MCF 10A (cell line): ENCODE data around the gene LZTS3. TPM values are rescaled to one million over a fixed set of nuclear protein-coding genes. Genes with fewer than 3 reads are reported as not detected.

Experiments used
- BruUV-seq: library from RNA; stranded (reverse); fragments of 400-500 nt; replicated peaks from 2 replicates; lab custom pipeline; 2021; lab: Mats Ljungman, UMichigan
- CTCF ChIA-PET: fragments of 300-600 bp; sonication (Branson Sonifier 250); formaldehyde crosslinking; extraction: SDS; loops from one replicate; lab custom pipeline; 2021; ENCODE audit warnings: antibody characterized with exemption, inconsistent platforms; lab: Yijun Ruan, JAX
- POLR2A ChIA-PET: fragments of 300-600, 350-650 bp; sonication (Branson Sonifier 250); formaldehyde crosslinking; extraction: SDS; loops from one replicate; lab custom pipeline; 2020; ENCODE audit warnings: antibody characterized with exemption, inconsistent platforms; lab: Yijun Ruan, JAX
- DNase-seq: peaks from one replicate; pipeline ENCODE4 v3.0.0-alpha.2; 2018; ENCODE audit not compliant: unreplicated experiment
- H3K27ac Mint-ChIP-seq: one replicate; pipeline ENCODE4 v1.8.0; 2022; ENCODE audit warnings: mild to moderate bottlenecking, low read depth, mixed read lengths; ENCODE audit not compliant: unreplicated experiment
- H3K27me3 Mint-ChIP-seq: one replicate; pipeline ENCODE4 v1.8.0; 2022; ENCODE audit warnings: mixed read lengths; ENCODE audit not compliant: insufficient read depth, unreplicated experiment
- H3K36me3 Mint-ChIP-seq: one replicate; pipeline ENCODE4 v1.8.0; 2022; ENCODE audit warnings: mild to moderate bottlenecking, moderate library complexity, mixed read lengths; ENCODE audit not compliant: insufficient read depth, unreplicated experiment
- H3K4me1 Mint-ChIP-seq: one replicate; pipeline ENCODE4 v1.8.0; 2022; ENCODE audit warnings: mixed read lengths; ENCODE audit not compliant: insufficient read depth, unreplicated experiment
- H3K4me3 Mint-ChIP-seq: one replicate; pipeline ENCODE4 v1.8.0; 2022; ENCODE audit warnings: mild to moderate bottlenecking, moderate library complexity, mixed read lengths; ENCODE audit not compliant: unreplicated experiment
- H3K9me3 Mint-ChIP-seq: one replicate; pipeline ENCODE4 v1.8.0; 2022; ENCODE audit warnings: mixed read lengths; ENCODE audit not compliant: unreplicated experiment
- CTCF ChIP-seq: fragments of 200-600 bp; IDR thresholded peaks from one replicate; pipeline ENCODE4 v1.8.0; 2022; ENCODE audit warnings: antibody characterized with exemption, mild to moderate bottlenecking; ENCODE audit not compliant: unreplicated experiment
- intact Hi-C: fragments of 100-400 bp; cut with micrococcal nuclease; formaldehyde crosslinking; loops from 2 replicates; pipeline ENCODE4 v1.14.1; 2022
- total RNA-seq: library from RNA; stranded (reverse); gene quantifications from 2 replicates; pipeline ENCODE4 v1.2.3, GENCODE V29; 2022

LZTS3 gene
- total RNA-seq, 1 experiment from 2014 or later = 5.3 TPM

GRCh38 chr20:3213226-3213625 lies 39.9 kb upstream of the LZTS3 start:
- no peaks in the 10 kb centered on the region for H3K9me3 Mint-ChIP-seq
- no peak overlapping the region for H3K27ac Mint-ChIP-seq
- intact Hi-C loops = no loop called here
- H3K27me3 Mint-ChIP-seq = no peaks in the 10 kb centered on the region
- H3K4me3 Mint-ChIP-seq = no peak overlapping the region
- no peaks in the 10 kb centered on the region for H3K4me1 Mint-ChIP-seq
- POLR2A ChIA-PET = interaction anchor here (0.6 to 0.9 kb wide), 2 partner anchors 10 to 157 kb away, joined by 3 read pairs; no protein-coding TSS in a partner anchor
- no TSS peak for BruUV-seq
- no peak for DNase-seq
- no peak for TF ChIP-seq CTCF
- CTCF ChIA-PET = interaction anchor here (0.6 to 11.5 kb wide), 4 partner anchors 9 to 562 kb away, joined by 3 to 192 read pairs (median 3); no protein-coding TSS in a partner anchor
- peaks cover 40% of the 10 kb centered on the region for H3K36me3 Mint-ChIP-seq

GRCh38 chr20:3210346-3210745 lies 37.0 kb upstream of the LZTS3 start:
- no peak for TF ChIP-seq CTCF
- peaks cover 21% of the 10 kb centered on the region for H3K36me3 Mint-ChIP-seq
- ChIA-PET CTCF (interaction anchor here (0.5 to 4.4 kb wide), 5 partner anchors 9 to 105 kb away, joined by 3 to 37 read pairs (median 5); partner anchors contain the start of genes FASTKD5 and UBOX5), POLR2A (interaction anchor here (1.0 to 4.8 kb wide), 16 partner anchors 9 to 334 kb away, joined by 3 to 37 read pairs (median 6); partner anchors contain the start of genes FASTKD5, SLC4A11 and UBOX5)
- H3K27me3 Mint-ChIP-seq = no peaks in the 10 kb centered on the region
- BruUV-seq = no TSS peak
- no peaks in the 10 kb centered on the region for H3K9me3 Mint-ChIP-seq
- intact Hi-C loops = no loop called here
- peak overlapping the region; percentile 99 for H3K27ac Mint-ChIP-seq
- H3K4me1 Mint-ChIP-seq = no peaks in the 10 kb centered on the region
- DNase-seq = no peak
- peak overlapping the region; percentile 100 for H3K4me3 Mint-ChIP-seq

GRCh38 chr20:3209946-3210317 lies 36.6 kb upstream of the LZTS3 start:
- POLR2A ChIA-PET = interaction anchor here (0.9 to 4.8 kb wide), 21 partner anchors 9 to 334 kb away, joined by 3 to 37 read pairs (median 5); partner anchors contain the start of genes FASTKD5, SLC4A11 and UBOX5
- peak; percentile 18 for DNase-seq
- Mint-ChIP-seq H3K4me3 (peak overlapping the region; percentile 100), H3K4me1 (no peaks in the 10 kb centered on the region), H3K27me3 (no peaks in the 10 kb centered on the region), H3K9me3 (no peaks in the 10 kb centered on the region), H3K27ac (peak overlapping the region; percentile 99), H3K36me3 (peaks cover 17% of the 10 kb centered on the region)
- no TSS peak for BruUV-seq
- no peak for TF ChIP-seq CTCF
- intact Hi-C loops = no loop called here
- CTCF ChIA-PET = interaction anchor here (0.6 to 4.4 kb wide), 5 partner anchors 9 to 271 kb away, joined by 3 to 37 read pairs (median 3); partner anchors contain the start of genes FASTKD5 and UBOX5

GRCh38 chr20:3209257-3209945 lies 36.1 kb upstream of the LZTS3 start, which contains the start of gene ITPA:
TSS of gene ITPA (plus strand) at chr20:3209498. CDS start at chr20:3209552, 54 bp downstream.
- Mint-ChIP-seq H3K27ac (peak within 1 kb of the TSS; percentile 99), H3K27me3 (no peaks in the 10 kb centered on the region), H3K4me1 (no peaks in the 10 kb centered on the region), H3K4me3 (peak within 1 kb of the TSS; percentile 100), H3K36me3 (peaks cover 13% of the 10 kb centered on the region), H3K9me3 (no peaks in the 10 kb centered on the region)
- TSS peak; percentile 59 for BruUV-seq
- CTCF ChIA-PET = interaction anchor here (0.6 to 4.4 kb wide), 6 partner anchors 10 to 270 kb away, joined by 3 to 37 read pairs (median 5); partner anchors contain the start of genes FASTKD5 and UBOX5
- DNase-seq = peak; percentile 49
- intact Hi-C loops = no loop called here
- no peak for TF ChIP-seq CTCF
- POLR2A ChIA-PET = interaction anchor here (0.7 to 4.8 kb wide), 24 partner anchors 10 to 557 kb away, joined by 3 to 37 read pairs (median 4); partner anchors contain the start of genes FASTKD5, NOP56, PTPRA and SLC4A11
